ENCODE measurements around the gene DHX57. TPM values are rescaled to one million over a fixed set of nuclear protein-coding genes. Genes with fewer than 3 reads are reported as not detected.

The DHX57 gene
- total RNA-seq, 1 experiment from 2014 or later: 16.2 TPM

Other genes with a start within 250 kb of the DHX57 start
- 21.8 and 25.9 TPM in 2 replicates for gene GALM, start 209.8 kb downstream of the DHX57 start, total RNA-seq (2014; rRNA removed; shearing (Covaris generic))
- gene SRSF7, start 124.6 kb downstream of the DHX57 start, total RNA-seq (2014; rRNA removed; shearing (Covaris generic)): 140 and 206 TPM in 2 replicates
- gene GEMIN6, start 97.7 kb downstream of the DHX57 start, total RNA-seq (2014; rRNA removed; shearing (Covaris generic)): 17.6 and 22.2 TPM in 2 replicates
- gene MORN2, start within 50 bp of the DHX57 start, total RNA-seq (2014; rRNA removed; shearing (Covaris generic)): 6.7 and 7.3 TPM in 2 replicates
- gene ARHGEF33, start 13.9 kb upstream of the DHX57 start, total RNA-seq (2014; rRNA removed; shearing (Covaris generic)): not detected in 2 replicates
- gene SOS1, start 245.1 kb upstream of the DHX57 start, total RNA-seq (2014; rRNA removed; shearing (Covaris generic)): 8.4 and 22.0 TPM in 2 replicates

Data from H7 (cell line).